ENCODE data around the gene PHLDB2.

DNA sequence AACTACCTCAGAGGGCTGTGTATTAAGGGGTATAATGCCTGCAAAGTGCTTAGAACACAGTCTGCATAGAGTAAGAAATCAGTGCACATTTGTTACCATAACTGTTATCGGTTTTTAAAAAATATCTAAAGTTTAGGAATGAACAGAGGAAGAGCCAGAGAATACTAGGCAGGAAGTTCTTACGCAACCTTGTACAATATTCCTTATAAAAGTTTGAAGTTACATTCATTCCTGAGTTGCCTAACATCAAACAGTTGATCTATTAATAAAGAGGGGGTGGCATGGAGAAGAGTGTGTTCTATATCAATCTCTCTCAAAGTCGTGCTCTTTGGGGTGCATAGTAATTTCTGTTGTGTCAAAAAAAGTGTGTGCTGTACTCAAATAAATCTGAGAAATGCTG lies 22.0 kb upstream of the PHLDB2 start:
- TF ChIP-seq FOXM1 (IDR thresholded peaks at IDR 0.05; ENCODE audit: borderline replicate concordance): no peak
- TF ChIP-seq, protein P1, sequence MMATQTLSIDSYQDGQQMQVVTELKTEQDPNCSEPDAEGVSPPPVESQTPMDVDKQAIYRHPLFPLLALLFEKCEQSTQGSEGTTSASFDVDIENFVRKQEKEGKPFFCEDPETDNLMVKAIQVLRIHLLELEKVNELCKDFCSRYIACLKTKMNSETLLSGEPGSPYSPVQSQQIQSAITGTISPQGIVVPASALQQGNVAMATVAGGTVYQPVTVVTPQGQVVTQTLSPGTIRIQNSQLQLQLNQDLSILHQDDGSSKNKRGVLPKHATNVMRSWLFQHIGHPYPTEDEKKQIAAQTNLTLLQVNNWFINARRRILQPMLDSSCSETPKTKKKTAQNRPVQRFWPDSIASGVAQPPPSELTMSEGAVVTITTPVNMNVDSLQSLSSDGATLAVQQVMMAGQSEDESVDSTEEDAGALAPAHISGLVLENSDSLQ (IDR thresholded peaks at IDR 0.05): no peak
- no peak for TF ChIP-seq NFRKB (IDR thresholded peaks at IDR 0.05)
- TF ChIP-seq SP1 (IDR thresholded peaks at IDR 0.05): no peak
- TF ChIP-seq FOXK2 (IDR thresholded peaks at IDR 0.05): no peak
- TF ChIP-seq HDGF (IDR thresholded peaks at IDR 0.05; ENCODE audit: borderline replicate concordance): no peak
- no peak for TF ChIP-seq FOXA1 (IDR thresholded peaks at IDR 0.05)
- no peak for TF ChIP-seq BHLHE40 (IDR thresholded peaks at IDR 0.05; ENCODE audit: borderline replicate concordance)

All from HEK293T (cell line).